ENCODE data around the gene TMEM91. TPM values are rescaled to one million over a fixed set of nuclear protein-coding genes. Genes with fewer than 3 reads are reported as not detected.

The TMEM91 gene
- total and polyA plus RNA-seq, 2 of the 13 experiments (the other 11 are each of a cell fraction or from before 2014, with no cell fraction given): 6.3 to 10.3 TPM

DNA sequence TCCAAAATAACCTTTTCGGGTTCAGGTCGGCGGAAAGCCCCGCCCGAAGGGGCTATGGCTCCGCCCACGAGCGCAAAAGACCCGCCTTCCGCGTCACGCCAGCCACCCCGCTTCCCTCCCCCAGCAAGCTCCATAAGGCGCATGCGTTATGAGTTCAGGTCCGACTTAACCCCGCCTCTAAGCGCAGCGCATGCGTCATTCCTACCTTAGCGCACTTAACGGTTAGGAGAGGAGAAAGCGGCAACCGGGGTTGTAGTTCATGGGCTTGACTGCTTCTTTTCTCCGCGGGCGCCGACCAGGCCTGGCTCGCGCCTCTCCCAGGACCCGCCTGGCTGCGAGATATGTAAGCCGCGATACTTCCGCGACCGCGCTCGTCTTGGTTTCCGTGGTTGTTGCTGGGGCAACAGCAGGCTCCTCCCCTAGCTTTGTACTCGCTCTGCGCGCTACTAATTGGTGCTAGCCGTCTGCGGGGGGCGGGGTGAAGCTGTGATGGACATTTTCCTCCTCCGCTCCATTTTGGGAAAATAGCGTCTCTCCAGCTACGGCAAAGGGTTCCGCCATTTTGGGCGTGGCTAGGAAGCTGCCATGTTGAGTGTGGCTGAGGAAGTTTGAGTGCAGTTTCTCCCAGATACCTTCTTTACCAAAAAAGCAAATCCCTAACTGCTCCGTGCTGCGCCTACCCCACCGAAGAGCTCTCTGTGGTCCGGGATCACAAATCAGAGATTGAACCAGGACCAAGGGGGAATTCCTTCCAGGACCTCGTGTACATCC lies 12.4 kb upstream of the TMEM91 start, which contains the start of gene B9D2 (continued):
- TF ChIP-seq ARID2 (CRISPR knock-in tag; IDR thresholded peaks at IDR 0.05; ENCODE audit: borderline replicate concordance) (no peak), ZNF7 (CRISPR knock-in tag; IDR thresholded peaks at IDR 0.05) (no peak), TFE3 (CRISPR knock-in tag; IDR thresholded peaks at IDR 0.05) (peak; percentile 13; the same call in 1 of the 2 replicates), HCFC1 (IDR thresholded peaks at IDR 0.05; ENCODE audit: low read depth, low read length) (peak; percentile 64), UBTF (CRISPR knock-in tag; IDR thresholded peaks at IDR 0.05) (no peak), MLX (CRISPR knock-in tag; IDR thresholded peaks at IDR 0.05) (no peak; the same call in 1 of the 2 replicates), TFAP4 (IDR thresholded peaks at IDR 0.05; ENCODE audit: borderline replicate concordance, low read depth) (no peak), ZSCAN30 (CRISPR knock-in tag; IDR thresholded peaks at IDR 0.05) (no peak), LCORL (IDR thresholded peaks at IDR 0.05) (no peak), LCORL (CRISPR knock-in tag; IDR thresholded peaks at IDR 0.05) (no peak; the same call in 1 of the 2 replicates), ARID4A (CRISPR knock-in tag; IDR thresholded peaks at IDR 0.05; ENCODE audit: borderline replicate concordance) (peak; percentile 83; the same call in 1 of the 2 replicates), ZNF788 (CRISPR knock-in tag; IDR thresholded peaks at IDR 0.05; ENCODE audit: borderline replicate concordance) (no peak), SMYD3 (CRISPR knock-in tag; IDR thresholded peaks at IDR 0.05) (no peak), ATF1 (CRISPR knock-in tag; IDR thresholded peaks at IDR 0.05) (peak; percentile 51), ZNF446 (CRISPR knock-in tag; IDR thresholded peaks at IDR 0.05) (no peak), GTF2F1 (IDR thresholded peaks at IDR 0.05; ENCODE audit: low read length) (no peak), THAP7 (CRISPR knock-in tag; IDR thresholded peaks at IDR 0.05) (peak; percentile 100)

Data from HepG2 (cell line).